ENCODE measurements around the gene C9orf50. TPM values are rescaled to one million over a fixed set of nuclear protein-coding genes. Genes with fewer than 3 reads are reported as not detected.

Gene C9orf50
- total RNA-seq, 1 donor: 0.36 TPM

DNA sequence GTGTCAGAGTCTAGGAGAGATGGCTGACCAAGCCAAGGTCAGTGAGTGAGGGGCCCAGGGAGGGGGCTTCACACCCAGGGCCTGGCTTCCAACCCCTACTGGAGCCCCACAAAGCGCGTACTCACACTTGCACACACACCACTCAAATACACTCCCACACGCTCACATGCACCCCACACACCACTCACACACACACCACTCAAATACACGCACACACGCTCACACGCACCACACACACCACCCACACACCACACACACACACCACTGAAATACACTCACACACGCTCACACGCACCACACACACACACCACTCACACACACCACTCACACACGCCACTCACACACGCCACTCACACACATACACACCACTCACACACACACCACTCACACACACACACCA, 26.7 kb upstream of the C9orf50 start:
- Histone ChIP-seq H4K20me1 (ENCODE audit: insufficient read depth, low read length) (no peaks in the 10 kb centered on the region), H2AFZ (ENCODE audit: low read length) (no peak overlapping the region), H3K9me3 (ENCODE audit: low read depth, low read length) (no peaks in the 10 kb centered on the region), H3K4me3 (ENCODE audit: insufficient read depth, low read length) (no peak overlapping the region), H3K4me1 (ENCODE audit: insufficient read depth, low read length) (peaks cover 16% of the 10 kb centered on the region), H3K4me2 (ENCODE audit: insufficient read depth, low read length) (no peak overlapping the region), H3K36me3 (ENCODE audit: insufficient read depth, low read length) (no peaks in the 10 kb centered on the region), H3K27ac (ENCODE audit: low read depth, low read length) (no peak overlapping the region), H3K79me2 (ENCODE audit: insufficient read depth, low read length) (no peaks in the 10 kb centered on the region), H3K27me3 (ENCODE audit: insufficient read depth, low read length) (no peaks in the 10 kb centered on the region)
- TF ChIP-seq, protein P1, sequence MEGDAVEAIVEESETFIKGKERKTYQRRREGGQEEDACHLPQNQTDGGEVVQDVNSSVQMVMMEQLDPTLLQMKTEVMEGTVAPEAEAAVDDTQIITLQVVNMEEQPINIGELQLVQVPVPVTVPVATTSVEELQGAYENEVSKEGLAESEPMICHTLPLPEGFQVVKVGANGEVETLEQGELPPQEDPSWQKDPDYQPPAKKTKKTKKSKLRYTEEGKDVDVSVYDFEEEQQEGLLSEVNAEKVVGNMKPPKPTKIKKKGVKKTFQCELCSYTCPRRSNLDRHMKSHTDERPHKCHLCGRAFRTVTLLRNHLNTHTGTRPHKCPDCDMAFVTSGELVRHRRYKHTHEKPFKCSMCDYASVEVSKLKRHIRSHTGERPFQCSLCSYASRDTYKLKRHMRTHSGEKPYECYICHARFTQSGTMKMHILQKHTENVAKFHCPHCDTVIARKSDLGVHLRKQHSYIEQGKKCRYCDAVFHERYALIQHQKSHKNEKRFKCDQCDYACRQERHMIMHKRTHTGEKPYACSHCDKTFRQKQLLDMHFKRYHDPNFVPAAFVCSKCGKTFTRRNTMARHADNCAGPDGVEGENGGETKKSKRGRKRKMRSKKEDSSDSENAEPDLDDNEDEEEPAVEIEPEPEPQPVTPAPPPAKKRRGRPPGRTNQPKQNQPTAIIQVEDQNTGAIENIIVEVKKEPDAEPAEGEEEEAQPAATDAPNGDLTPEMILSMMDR (IDR thresholded peaks at IDR 0.05; ENCODE audit: extremely low read depth, low read depth, low read length): no peak
- no peak for DNase-seq (ENCODE audit: insufficient read length, low spot score, missing footprints)

DNA sequence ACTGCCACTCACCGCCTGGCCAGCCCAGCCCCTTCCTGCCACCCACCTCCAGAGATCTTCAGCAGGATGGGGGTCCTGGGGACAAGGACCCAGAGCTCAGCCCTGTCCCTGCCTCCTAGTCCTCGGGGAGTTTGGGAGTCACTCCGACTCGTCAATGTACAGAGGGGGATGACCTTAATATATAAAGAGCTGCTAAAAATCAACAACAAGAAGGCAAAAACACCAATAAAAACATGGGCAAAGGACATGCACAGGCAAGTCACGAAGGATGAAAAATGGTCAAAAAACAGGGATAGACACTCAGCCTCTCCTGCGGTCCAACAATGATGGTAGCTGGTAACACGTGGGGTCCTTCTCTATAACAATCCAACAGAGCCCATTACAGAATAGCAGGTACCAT, 25.8 kb upstream of the C9orf50 start:
- Histone ChIP-seq H3K4me1 (ENCODE audit: insufficient read depth, low read length) (peaks cover 16% of the 10 kb centered on the region), H4K20me1 (ENCODE audit: insufficient read depth, low read length) (no peaks in the 10 kb centered on the region), H2AFZ (ENCODE audit: low read length) (no peak overlapping the region), H3K36me3 (ENCODE audit: insufficient read depth, low read length) (no peaks in the 10 kb centered on the region), H3K4me3 (ENCODE audit: insufficient read depth, low read length) (no peak overlapping the region), H3K27me3 (ENCODE audit: insufficient read depth, low read length) (no peaks in the 10 kb centered on the region), H3K27ac (ENCODE audit: low read depth, low read length) (no peak overlapping the region), H3K79me2 (ENCODE audit: insufficient read depth, low read length) (peaks cover 3% of the 10 kb centered on the region), H3K4me2 (ENCODE audit: insufficient read depth, low read length) (no peak overlapping the region), H3K9me3 (ENCODE audit: low read depth, low read length) (no peaks in the 10 kb centered on the region)
- TF ChIP-seq, protein P1 (IDR thresholded peaks at IDR 0.05; ENCODE audit: extremely low read depth, low read depth, low read length): no peak
- no peak for DNase-seq (ENCODE audit: insufficient read length, low spot score, missing footprints)

DNA sequence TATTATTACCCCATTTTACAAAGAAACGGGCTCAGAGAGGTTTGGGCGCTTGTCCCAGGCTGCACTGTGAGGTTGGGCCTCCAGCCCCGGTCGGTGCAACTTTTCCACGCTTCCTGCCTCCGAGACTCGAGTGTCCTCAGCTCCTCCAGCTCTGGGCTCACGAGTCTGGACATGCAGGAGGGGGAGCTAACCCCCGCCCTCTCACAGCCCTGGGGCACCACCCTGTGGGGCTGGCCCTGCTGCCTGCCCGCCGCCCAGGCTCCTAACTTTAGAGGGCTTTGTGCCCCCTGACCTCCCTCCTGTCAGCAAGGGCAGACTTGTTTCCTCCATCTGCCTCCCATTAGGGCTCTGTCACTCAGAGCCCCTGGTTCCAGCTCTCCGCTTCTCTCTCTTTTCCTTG, 25.4 kb upstream of the C9orf50 start:
- Histone ChIP-seq H3K27ac (ENCODE audit: low read depth, low read length) (no peak overlapping the region), H3K4me2 (ENCODE audit: insufficient read depth, low read length) (no peak overlapping the region), H2AFZ (ENCODE audit: low read length) (no peak overlapping the region), H3K79me2 (ENCODE audit: insufficient read depth, low read length) (peaks cover 7% of the 10 kb centered on the region), H4K20me1 (ENCODE audit: insufficient read depth, low read length) (peaks cover 1% of the 10 kb centered on the region), H3K27me3 (ENCODE audit: insufficient read depth, low read length) (no peaks in the 10 kb centered on the region), H3K4me1 (ENCODE audit: insufficient read depth, low read length) (peaks cover 17% of the 10 kb centered on the region), H3K36me3 (ENCODE audit: insufficient read depth, low read length) (no peaks in the 10 kb centered on the region), H3K4me3 (ENCODE audit: insufficient read depth, low read length) (no peak overlapping the region), H3K9me3 (ENCODE audit: low read depth, low read length) (no peaks in the 10 kb centered on the region)
- TF ChIP-seq, protein P1 (IDR thresholded peaks at IDR 0.05; ENCODE audit: extremely low read depth, low read depth, low read length): no peak
- DNase-seq (ENCODE audit: insufficient read length, low spot score, missing footprints): no peak

DNA sequence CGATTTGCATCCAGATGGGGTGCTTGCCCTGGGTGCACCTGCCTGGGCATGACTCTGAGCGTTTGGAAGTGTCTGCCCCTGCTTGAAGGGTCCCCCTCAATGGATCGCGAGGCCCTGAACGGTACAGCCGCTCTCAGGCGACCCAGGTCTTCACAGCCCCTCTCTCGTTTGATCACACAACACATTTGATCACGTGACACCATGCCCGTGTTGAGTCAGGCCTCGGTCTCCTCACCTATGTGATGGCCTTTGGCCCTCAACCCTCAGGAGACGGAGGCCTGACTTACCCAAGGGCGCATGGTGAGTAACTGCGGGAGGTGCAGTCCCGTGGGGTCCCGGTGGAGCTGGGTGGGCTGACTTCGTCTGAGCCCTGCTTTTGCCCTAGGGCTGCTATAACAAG, 24.0 kb upstream of the C9orf50 start:
- Histone ChIP-seq H3K4me2 (ENCODE audit: insufficient read depth, low read length) (no peak overlapping the region), H3K27me3 (ENCODE audit: insufficient read depth, low read length) (no peaks in the 10 kb centered on the region), H3K9me3 (ENCODE audit: low read depth, low read length) (no peaks in the 10 kb centered on the region), H3K27ac (ENCODE audit: low read depth, low read length) (no peak overlapping the region), H3K79me2 (ENCODE audit: insufficient read depth, low read length) (peaks cover 20% of the 10 kb centered on the region), H3K4me3 (ENCODE audit: insufficient read depth, low read length) (no peak overlapping the region), H2AFZ (ENCODE audit: low read length) (no peak overlapping the region), H4K20me1 (ENCODE audit: insufficient read depth, low read length) (peaks cover 15% of the 10 kb centered on the region), H3K36me3 (ENCODE audit: insufficient read depth, low read length) (no peaks in the 10 kb centered on the region), H3K4me1 (ENCODE audit: insufficient read depth, low read length) (peaks cover 24% of the 10 kb centered on the region)
- no peak for DNase-seq (ENCODE audit: insufficient read length, low spot score, missing footprints)
- TF ChIP-seq, protein P1 (IDR thresholded peaks at IDR 0.05; ENCODE audit: extremely low read depth, low read depth, low read length): no peak
